GM18867 (cell line): ENCODE results near the gene GABARAPL1.
"Not testable (repeated sequence)": the region's sequence is repeated elsewhere in the genome, so short reads cannot be mapped to it uniquely, and the experiment has no call there.

Experiments used
- ATAC-seq: cut with Tn5 transposase; IDR thresholded peaks from one replicate; pipeline ENCODE4 v1.9.1; 2021; ENCODE audit warnings: mild to moderate bottlenecking, moderate library complexity; ENCODE audit not compliant: unreplicated experiment

The GABARAPL1 gene

DNA sequence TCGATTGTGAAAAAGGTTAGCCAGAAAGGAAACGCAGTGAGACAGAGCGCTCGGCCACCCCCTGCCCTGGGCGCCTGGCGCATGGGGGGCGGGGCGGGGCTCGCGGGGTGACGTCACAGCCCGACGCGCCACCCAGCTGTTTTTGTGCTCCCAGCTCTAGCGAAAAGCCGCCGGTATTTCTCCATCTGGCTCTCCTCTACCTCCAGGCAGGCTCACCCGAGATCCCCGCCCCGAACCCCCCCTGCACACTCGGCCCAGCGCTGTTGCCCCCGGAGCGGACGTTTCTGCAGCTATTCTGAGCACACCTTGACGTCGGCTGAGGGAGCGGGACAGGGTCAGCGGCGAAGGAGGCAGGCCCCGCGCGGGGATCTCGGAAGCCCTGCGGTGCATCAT is at the start of gene GABARAPL1:
Gene GABARAPL1 (plus strand): TSS at position 139 of the 393 bp plus-strand sequence. CDS start 253 bp downstream, at position 392.
- ATAC-seq, result peak; percentile 66

DNA sequence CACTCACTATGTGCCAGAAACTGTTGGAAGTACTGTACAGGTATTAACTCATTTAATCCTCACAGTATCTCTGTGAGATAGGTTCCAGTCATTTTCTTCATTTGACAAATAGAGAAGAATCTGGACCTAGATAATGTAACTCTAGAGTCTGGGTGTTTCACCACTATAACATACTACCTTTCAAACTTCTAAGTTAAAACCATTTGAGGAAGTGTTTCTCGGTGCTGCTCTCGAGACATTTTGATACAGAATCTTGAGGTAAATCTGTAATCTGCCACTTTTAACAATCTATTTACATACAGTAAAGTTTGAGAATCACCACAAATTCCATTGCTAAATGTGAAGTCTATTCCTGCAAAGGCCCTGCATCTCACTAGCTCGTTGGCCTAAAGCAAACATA is 49.6 kb upstream of the GABARAPL1 start:
- no peak for ATAC-seq

GRCh38 chr12:10165421-10165820 is 47.3 kb upstream of the GABARAPL1 start:
- no peak for ATAC-seq

GRCh38 chr12:10167599-10167998 is 45.1 kb upstream of the GABARAPL1 start:
- no peak for ATAC-seq

GRCh38 chr12:10169104-10169503 is 43.6 kb upstream of the GABARAPL1 start:
- ATAC-seq, result no peak

DNA sequence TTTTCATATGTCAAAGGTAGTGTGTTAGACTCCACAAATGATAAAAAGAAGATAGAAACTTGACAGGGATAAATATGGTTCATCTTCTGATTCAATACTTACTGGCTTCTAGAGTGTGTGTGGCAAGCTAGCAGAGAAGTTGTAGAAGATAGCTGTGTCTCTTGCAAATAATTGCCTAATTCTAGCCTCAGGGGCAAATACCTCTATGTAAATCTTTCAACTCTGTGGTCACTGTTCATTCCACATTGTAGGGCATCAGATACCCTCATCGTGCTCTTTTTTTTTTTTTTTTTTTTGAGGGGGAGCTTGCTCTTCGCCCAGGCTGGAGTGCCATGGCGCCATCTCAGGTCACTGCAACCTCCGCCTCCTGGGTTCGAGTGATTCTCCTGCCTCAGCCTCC is 42.5 kb upstream of the GABARAPL1 start:
- ATAC-seq, result no peak

GRCh38 chr12:10171973-10172728 is 40.5 kb upstream of the GABARAPL1 start, which contains the start of gene OLR1:
Gene OLR1 (minus strand): TSS chr12:10172132. CDS start chr12:10172077, 55 bp downstream.
- no peak for ATAC-seq

- no peak for ATAC-seq
Measured at GRCh38 chr12:10174986-10175614, 37.6 kb upstream of the GABARAPL1 start.

DNA sequence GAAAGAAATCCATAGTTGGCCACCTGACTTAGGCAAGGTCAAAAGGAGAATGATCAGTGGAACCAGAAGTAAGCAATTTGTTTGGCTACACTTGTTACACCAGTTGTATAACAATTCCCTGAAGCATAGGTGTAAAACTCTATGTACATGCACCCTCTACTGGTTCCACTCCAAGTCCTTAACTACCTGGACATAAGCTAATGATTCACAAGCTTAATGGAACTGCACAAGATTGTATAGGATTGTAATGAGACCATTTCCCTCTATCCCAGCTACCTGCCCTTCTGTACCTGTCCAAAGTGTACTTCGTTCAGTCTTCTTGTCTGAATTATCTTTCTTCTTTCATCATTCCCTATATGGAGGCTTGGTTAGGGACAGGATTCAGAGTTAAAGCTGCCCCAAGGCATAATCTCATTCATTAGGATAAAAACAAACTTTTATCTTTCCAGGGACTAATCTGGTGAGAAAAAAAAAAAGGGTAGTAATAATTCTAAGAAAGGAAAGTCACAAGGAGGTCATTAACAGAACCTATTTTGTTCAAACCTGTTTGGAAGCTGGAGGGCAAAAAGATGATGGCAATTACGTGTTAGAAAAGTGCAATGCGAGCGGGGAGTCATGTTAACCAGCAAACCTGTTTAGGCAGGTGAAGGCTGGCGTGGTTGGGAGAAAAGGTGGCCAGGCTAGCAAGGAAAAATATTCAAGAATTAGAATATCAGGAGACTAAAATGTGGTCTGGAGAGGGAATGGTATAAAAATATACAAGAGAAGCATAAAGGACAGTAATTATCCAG is 36.6 kb upstream of the GABARAPL1 start:
- no peak for ATAC-seq

DNA sequence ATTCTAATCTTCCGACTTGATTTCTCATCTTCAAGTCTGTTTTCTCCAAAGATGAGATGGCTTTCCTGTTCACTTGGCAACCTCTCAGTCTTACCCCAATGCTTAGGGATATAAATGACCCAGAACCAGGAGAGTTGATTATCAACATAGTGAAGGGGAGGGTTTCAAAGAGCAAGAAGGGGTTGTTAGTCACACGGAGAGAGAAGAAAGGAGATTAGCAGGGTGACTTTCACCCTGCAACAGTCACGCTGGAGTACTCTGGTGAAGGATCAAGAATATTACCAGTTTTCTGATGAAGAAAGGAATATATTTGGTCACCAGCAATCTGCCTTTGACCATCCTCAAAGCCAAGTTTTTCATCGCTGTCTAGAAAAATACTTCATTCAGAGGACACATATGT is 33.9 kb upstream of the GABARAPL1 start, which contains the start of gene TMEM52B:
Gene TMEM52B (plus strand): TSS at position 212 of the 400 bp plus-strand sequence. CDS start 543 bp downstream, outside the sequence.
- ATAC-seq, result no peak

DNA sequence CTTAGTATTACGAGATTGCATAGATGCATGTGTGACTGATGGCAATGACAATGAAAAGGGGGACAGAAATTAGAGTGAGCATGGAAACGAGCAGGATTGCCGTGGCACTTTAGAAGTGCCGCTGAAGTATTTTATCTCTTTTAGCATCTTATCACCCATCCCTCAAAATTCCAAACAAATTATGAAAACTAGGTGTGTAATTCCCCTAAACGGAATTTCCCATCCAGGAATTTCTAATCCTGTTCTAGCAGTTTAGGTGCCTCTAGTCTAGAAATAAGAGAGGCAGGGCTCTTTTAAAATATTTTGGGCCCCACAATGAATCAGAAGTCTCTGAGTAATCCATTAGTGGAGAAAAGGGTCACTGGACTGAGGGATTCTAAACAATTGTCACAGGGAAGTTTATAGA is 32.9 kb upstream of the GABARAPL1 start:
- no peak for ATAC-seq

GRCh38 chr12:10182354-10183049 is 30.2 kb upstream of the GABARAPL1 start:
- no peak for ATAC-seq

GRCh38 chr12:10184261-10184843 is 28.3 kb upstream of the GABARAPL1 start:
- ATAC-seq, result no peak

DNA sequence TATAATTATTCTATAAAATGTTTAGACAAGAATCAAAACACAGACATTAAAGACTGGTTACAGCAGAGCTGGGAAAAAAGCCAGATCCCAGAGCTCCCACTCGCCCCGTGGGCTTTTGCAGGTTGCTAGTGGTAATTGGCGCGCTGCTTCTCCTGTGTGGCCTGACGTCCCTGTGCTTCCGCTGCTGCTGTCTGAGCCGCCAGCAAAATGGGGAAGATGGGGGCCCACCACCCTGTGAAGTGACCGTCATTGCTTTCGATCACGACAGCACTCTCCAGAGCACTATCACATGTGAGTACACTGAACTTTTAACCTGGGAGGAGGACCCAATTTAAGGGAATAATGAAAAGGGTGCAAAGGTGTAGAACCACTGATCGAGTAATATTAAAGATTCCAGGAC is 26.4 kb upstream of the GABARAPL1 start:
- ATAC-seq, result no peak

- ATAC-seq, result not testable (repeated sequence)
Measured at GRCh38 chr12:10186958-10187357, 25.7 kb upstream of the GABARAPL1 start.

DNA sequence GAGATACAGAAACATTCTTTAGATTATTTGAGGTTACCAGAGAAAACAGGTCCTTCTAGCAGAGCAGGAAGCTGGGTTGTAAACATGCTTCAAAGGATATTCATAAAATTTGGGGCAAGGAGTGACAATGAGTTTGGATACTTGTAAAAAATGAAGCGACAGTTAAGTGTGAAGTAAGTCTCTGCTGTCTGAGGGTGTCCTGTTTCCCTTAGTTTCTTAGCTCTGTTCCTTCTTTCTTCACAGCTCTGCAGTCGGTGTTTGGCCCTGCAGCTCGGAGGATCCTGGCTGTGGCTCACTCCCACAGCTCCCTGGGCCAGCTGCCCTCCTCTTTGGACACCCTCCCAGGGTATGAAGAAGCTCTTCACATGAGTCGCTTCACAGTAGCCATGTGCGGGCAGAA is 23.0 kb upstream of the GABARAPL1 start:
- ATAC-seq, result no peak

DNA sequence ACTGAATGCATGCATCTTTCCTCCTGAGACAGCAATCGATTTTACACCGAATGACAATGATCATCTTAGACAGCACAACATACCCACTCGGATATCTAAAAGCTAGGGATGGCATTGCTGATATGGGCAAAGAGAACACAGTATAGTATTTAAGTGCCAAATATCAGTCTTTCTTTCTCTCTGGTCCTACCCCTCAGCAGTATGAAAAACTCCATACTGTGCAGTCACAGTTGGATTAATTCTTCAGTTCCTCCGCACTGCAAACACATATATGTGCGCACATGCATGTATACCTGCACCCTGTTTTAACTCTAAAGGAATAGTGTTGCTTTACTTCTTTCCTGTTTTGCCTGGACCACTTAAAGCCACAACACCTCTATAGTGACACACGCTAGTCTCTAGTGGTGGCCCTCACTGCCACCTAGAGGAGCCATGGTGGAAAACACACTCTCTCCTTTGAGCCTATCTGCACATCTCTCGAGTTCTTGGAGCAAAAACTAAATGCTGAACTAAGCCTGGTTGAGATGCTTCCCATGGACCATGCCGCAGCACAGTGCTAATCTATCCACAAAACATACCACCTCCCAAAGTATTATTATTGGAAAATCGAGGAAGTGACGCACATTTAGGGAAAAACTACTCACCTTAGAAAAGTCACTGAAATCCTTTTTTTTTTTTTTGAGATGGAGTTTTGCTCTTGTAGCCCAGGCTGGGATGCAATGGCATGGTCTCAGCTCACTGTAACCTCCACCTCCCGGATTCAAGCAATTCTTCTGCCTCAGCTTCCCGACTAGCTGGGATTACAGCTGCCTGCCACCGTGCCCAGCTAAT is 21.9 kb upstream of the GABARAPL1 start:
- peak; percentile 96 for ATAC-seq

DNA sequence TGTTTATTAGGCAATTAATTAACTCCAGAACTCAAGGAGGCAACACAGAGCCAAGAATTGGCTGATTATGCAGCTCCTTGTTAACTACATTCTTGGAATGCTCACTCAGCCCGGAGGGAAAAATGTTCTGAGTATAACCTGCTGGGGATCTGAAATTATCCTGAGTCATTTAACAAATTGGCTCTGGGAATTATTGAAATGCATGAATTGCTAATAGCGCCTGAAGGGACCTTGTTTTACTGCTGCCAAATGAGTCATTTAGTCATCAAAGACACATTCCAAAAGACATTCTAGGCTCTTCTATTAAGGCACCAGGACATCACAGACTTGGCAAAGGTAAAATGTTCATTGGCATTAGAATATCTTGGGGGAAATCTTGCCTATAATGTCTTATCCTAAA is 20.8 kb upstream of the GABARAPL1 start:
- ATAC-seq, result no peak

DNA sequence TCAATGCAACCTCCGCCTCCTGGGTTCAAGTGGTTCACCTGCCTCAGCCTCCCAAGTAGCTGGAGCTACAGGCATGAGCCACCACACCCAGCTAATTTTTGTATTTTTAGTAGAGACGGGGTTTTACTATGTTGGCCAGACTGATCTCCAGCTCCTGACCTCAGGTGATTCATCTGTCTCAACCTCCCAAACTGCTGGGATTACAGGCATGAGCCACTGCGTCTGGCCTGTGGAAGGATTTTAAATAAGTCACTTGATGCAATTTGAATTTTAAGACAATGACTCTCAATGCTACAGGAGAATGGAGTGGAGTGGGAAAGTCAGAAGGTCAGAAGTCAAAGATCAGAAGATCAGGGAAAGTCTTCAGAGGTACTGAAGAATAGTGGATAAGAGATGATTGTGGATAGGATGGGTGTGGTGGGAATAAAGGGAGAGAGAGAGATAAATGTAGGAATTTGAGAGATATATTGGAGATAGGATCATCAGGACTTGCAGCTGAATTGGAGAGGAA is 18.5 kb upstream of the GABARAPL1 start:
- no peak for ATAC-seq
